Ishikawa (cell line): ENCODE data around the gene CACNA1E.

Experiments
- CEBPB ChIP-seq: IDR thresholded peaks from 2 replicates; pipeline ENCODE4 v1.6.1; 2012
- CREB1 ChIP-seq: IDR thresholded peaks from 2 replicates; pipeline ENCODE4 v1.6.1; 2012; ENCODE audit warnings: low read depth
- EGR1 ChIP-seq: IDR thresholded peaks from 2 replicates; pipeline ENCODE4 v1.6.1; 2012
- EP300 ChIP-seq: IDR thresholded peaks from 2 replicates; pipeline ENCODE4 v1.6.1; 2012; ENCODE audit warnings: borderline replicate concordance
- FOXM1 ChIP-seq: IDR thresholded peaks from 2 replicates; pipeline ENCODE4 v1.6.1; 2012; ENCODE audit warnings: low read depth, borderline replicate concordance
- MAX ChIP-seq: IDR thresholded peaks from 2 replicates; pipeline ENCODE4 v1.6.1; 2012
- NFIC ChIP-seq: IDR thresholded peaks from 2 replicates; pipeline ENCODE4 v1.6.1; 2012
- RAD21 ChIP-seq: IDR thresholded peaks from 2 replicates; pipeline ENCODE4 v1.6.1; 2012; ENCODE audit warnings: low read depth
- REST ChIP-seq: IDR thresholded peaks from 2 replicates; pipeline ENCODE4 v1.6.1; 2012; ENCODE audit warnings: low read depth, mild to moderate bottlenecking
- TAF1 ChIP-seq: IDR thresholded peaks from 2 replicates; pipeline ENCODE4 v1.6.1; 2012; ENCODE audit warnings: low read depth, mild to moderate bottlenecking
- TCF12 ChIP-seq: IDR thresholded peaks from 2 replicates; pipeline ENCODE4 v1.6.1; 2012; ENCODE audit warnings: low read depth
- USF1 ChIP-seq: IDR thresholded peaks from 2 replicates; pipeline ENCODE4 v1.6.1; 2012
- YY1 ChIP-seq: IDR thresholded peaks from 2 replicates; pipeline ENCODE4 v1.6.1; 2012; ENCODE audit warnings: low read depth

GRCh38 chr1:181493885-181494284 lies 10.6 kb downstream of the CACNA1E start:
- TF ChIP-seq YY1 (no peak), CEBPB (no peak), TAF1 (no peak), REST (no peak), USF1 (no peak), EP300 (no peak), MAX (no peak), TCF12 (no peak), RAD21 (no peak), CREB1 (no peak), FOXM1 (no peak), NFIC (no peak), EGR1 (no peak)
